GM21390 (cell line): ENCODE measurements around the gene STRIP1.

ENCODE experiments used
- ATAC-seq: cut with Tn5 transposase; IDR thresholded peaks from one replicate; pipeline ENCODE4 v1.9.1; 2021; ENCODE audit not compliant: unreplicated experiment

The STRIP1 gene

GRCh38 chr1:110089561-110090275, 55.3 kb downstream of the STRIP1 start:
- ATAC-seq: no peak

DNA sequence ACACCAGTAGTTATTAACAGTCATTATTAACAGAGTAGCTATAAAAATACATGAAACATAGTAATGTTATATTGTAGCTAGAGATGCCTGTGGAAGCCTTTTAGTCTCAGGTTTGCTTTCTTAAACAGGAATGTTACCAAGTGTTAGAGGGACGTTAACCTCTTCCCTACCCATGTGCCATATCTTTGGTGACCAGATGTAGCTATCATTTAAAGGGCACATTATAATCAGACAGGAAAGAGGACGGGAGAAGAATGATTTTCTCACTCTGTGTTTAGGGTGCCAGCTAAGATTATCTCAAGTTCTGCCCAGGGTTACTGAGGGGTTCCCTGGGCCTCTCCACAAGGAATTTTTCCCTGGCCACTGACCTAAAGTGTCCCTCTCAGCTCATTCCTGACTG, 57.0 kb downstream of the STRIP1 start:
- no peak for ATAC-seq

GRCh38 chr1:110091791-110092190, 57.4 kb downstream of the STRIP1 start:
- no peak for ATAC-seq

DNA sequence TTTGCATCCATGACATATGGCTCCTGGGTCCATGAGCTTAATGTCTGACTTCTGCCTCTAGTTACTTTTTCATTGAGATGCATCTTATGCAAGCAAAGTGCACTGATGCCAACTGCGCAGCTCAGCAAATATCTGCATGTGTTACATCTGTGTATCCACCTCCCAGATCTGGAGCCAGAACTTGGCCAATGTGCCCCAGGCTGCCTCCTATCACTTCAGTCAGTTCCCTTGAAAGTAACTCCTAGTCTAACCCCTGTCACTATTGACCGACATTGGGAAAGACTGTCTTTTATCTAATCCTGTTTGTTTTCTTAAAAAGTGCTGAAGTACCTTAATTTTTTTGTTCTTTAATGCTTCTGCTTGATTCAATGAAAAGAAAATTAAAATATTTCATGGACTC, 58.6 kb downstream of the STRIP1 start:
- ATAC-seq: no peak

DNA sequence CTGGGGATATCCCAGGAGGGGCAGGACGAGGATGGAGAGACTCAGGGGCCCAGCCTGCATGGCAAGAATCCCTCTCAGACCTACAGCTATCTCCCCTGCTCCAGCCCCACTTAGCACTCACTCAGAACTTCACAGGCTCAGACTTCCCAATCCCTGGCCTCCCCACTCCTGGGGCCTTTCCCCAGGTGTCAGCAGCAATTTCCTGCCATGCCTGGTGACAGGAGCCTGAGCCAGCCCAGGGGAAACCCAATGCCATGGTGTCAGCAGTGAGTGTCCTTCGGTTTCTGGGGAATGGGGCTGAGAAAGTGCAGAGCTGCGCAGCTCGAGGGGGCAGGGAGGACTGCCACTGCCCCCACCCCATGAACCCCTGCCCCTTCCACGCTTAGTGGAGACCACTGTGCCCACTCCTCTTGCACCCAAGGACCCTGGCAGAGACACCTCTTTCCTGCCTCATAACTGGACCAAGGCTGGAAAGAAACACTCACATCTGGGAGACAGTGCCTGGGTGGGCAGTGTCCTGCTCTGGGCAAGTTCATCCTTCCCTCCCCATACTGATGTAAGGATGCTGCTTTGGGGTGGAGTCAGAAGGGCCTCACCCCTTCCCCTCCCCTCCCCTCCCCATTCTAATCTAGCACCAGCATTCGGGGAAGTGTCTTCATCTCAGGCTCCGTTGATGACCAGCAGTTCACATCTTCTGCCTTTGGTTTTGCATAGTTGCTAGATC, 60.7 kb downstream of the STRIP1 start:
- no peak for ATAC-seq

- ATAC-seq: no peak
Measured at GRCh38 chr1:110097507-110098221, 63.2 kb downstream of the STRIP1 start.

- ATAC-seq: no peak
Measured at GRCh38 chr1:110098222-110099026, 64.0 kb downstream of the STRIP1 start.

- no peak for ATAC-seq
Measured at GRCh38 chr1:110100335-110100734, 65.9 kb downstream of the STRIP1 start.

GRCh38 chr1:110102081-110102480, 67.7 kb downstream of the STRIP1 start:
- no peak for ATAC-seq
